Measurements from ENCODE around the gene BTBD17. TPM values are rescaled to one million over a fixed set of nuclear protein-coding genes. Genes with fewer than 3 reads are reported as not detected.

BTBD17 gene
- total RNA-seq, 1 experiment from 2014 or later, result not detected

- no peak overlapping the region for H3K4me2 ChIP-seq (ENCODE audit: low read length)
- ATAC-seq (no peak), DNase-seq (ENCODE audit: low read depth, low spot score) (no peak)
- H3K79me2 ChIP-seq (ENCODE audit: insufficient read depth, low read length), result no peaks in the 10 kb centered on the region
- no peaks in the 10 kb centered on the region for H4K20me1 ChIP-seq (ENCODE audit: insufficient read depth)
- no peak overlapping the region for H2AFZ ChIP-seq (ENCODE audit: low read depth, low read length, poor library complexity, severe bottlenecking)
- H3K4me3 ChIP-seq (replicated peaks in 1 of 2; ENCODE audit: low read depth in 1 of 2, low read length in 2 of 2), result no peak overlapping the region
- no peaks in the 10 kb centered on the region for H3K9me3 ChIP-seq (ENCODE audit: control insufficient read depth in 1 of 2, insufficient read depth in 1 of 2, low read depth in 1 of 2, low read length in 2 of 2)
- H3K9me2 ChIP-seq (ENCODE audit: insufficient read depth), result no peaks in the 10 kb centered on the region
- ChIA-PET POLR2A (no interaction called here), CTCF (no interaction called here), RAD21 (ENCODE audit: low non-redundant PET in 1 of 2, low total read pairs in 2 of 2, uncharacterized antibody in 2 of 2, unreplicated experiment in 2 of 2) (no interaction called here)
- no peak for TF ChIP-seq SIN3A (IDR thresholded peaks at IDR 0.05; ENCODE audit: low read depth)
- TF ChIP-seq SP1 (IDR thresholded peaks at IDR 0.05; ENCODE audit: low read depth), result no peak
- TF ChIP-seq SRF (IDR thresholded peaks at IDR 0.05; ENCODE audit: low read depth), result no peak
- no peak for TF ChIP-seq CEBPB (IDR thresholded peaks at IDR 0.05; ENCODE audit: low read depth)
- BruUV-seq (replicated peaks), result no TSS peak
- intact Hi-C loops (cut with micrococcal nuclease), result no loop called here
- 0 out of 2 replicates have a peak, but pooled peaks cover 5% of the 10 kb centered on the region for H3K27me3 ChIP-seq (ENCODE audit: insufficient read depth, low read length)
- H3K9ac ChIP-seq (ENCODE audit: low read length), result no peak overlapping the region
- H3K36me3 ChIP-seq (ENCODE audit: control insufficient read depth in 1 of 2, insufficient read depth in 2 of 2, low read length in 2 of 2), result no peaks in the 10 kb centered on the region
- no peak overlapping the region for H3K27ac ChIP-seq (ENCODE audit: low read depth, low read length)
- H3K4me1 ChIP-seq (ENCODE audit: control insufficient read depth in 1 of 2, insufficient read depth in 2 of 2, low read length in 2 of 2), result no peaks in the 10 kb centered on the region
Measured at GRCh38 chr17:74317071-74317470, 44.6 kb downstream of the BTBD17 start.

GRCh38 chr17:74316220-74316619 is 45.4 kb downstream of the BTBD17 start:
- H3K9ac ChIP-seq (ENCODE audit: low read length), result no peak overlapping the region
- no peak for ATAC-seq
- ChIA-PET RAD21 (ENCODE audit: low non-redundant PET in 1 of 2, low total read pairs in 2 of 2, uncharacterized antibody in 2 of 2, unreplicated experiment in 2 of 2) (no interaction called here), POLR2A (no interaction called here), CTCF (no interaction called here)
- H3K27ac ChIP-seq (ENCODE audit: low read depth, low read length), result no peak overlapping the region
- no peak overlapping the region for H3K4me2 ChIP-seq (ENCODE audit: low read length)
- H2AFZ ChIP-seq (ENCODE audit: low read depth, low read length, poor library complexity, severe bottlenecking), result no peak overlapping the region
- no peaks in the 10 kb centered on the region for H3K79me2 ChIP-seq (ENCODE audit: insufficient read depth, low read length)
- DNase-seq (ENCODE audit: low read depth, low spot score), result no peak
- H3K4me3 ChIP-seq (replicated peaks in 1 of 2; ENCODE audit: low read depth in 1 of 2, low read length in 2 of 2), result no peak overlapping the region
- no peaks in the 10 kb centered on the region for H3K9me3 ChIP-seq (ENCODE audit: control insufficient read depth in 1 of 2, insufficient read depth in 1 of 2, low read depth in 1 of 2, low read length in 2 of 2)
- no peaks in the 10 kb centered on the region for H4K20me1 ChIP-seq (ENCODE audit: insufficient read depth)
- no peaks in the 10 kb centered on the region for H3K4me1 ChIP-seq (ENCODE audit: control insufficient read depth in 1 of 2, insufficient read depth in 2 of 2, low read length in 2 of 2)
- intact Hi-C loops (cut with micrococcal nuclease), result no loop called here
- H3K36me3 ChIP-seq (ENCODE audit: control insufficient read depth in 1 of 2, insufficient read depth in 2 of 2, low read length in 2 of 2), result no peaks in the 10 kb centered on the region
- BruUV-seq (replicated peaks), result no TSS peak
- no peak for TF ChIP-seq SIN3A (IDR thresholded peaks at IDR 0.05; ENCODE audit: low read depth)
- TF ChIP-seq MAX (IDR thresholded peaks at IDR 0.05), result no peak
- TF ChIP-seq CBX3 (IDR thresholded peaks at IDR 0.05; ENCODE audit: low read depth), result no peak
- no peak for TF ChIP-seq ZFX (IDR thresholded peaks at IDR 0.05)
- TF ChIP-seq CEBPB (IDR thresholded peaks at IDR 0.05; ENCODE audit: low read depth), result no peak
- TF ChIP-seq SP1 (IDR thresholded peaks at IDR 0.05; ENCODE audit: low read depth), result no peak
- TF ChIP-seq EGR1 (IDR thresholded peaks at IDR 0.05; ENCODE audit: low read depth), result no peak
- no peaks in the 10 kb centered on the region for H3K9me2 ChIP-seq (ENCODE audit: insufficient read depth)
- no peaks in the 10 kb centered on the region for H3K27me3 ChIP-seq (ENCODE audit: insufficient read depth, low read length)

All from HCT116 (cell line).